Measurements from ENCODE around the gene ALX1.
A peak's percentile ranks its signal among the peaks of the same experiment; 100 is the strongest.

ALX1 gene

DNA sequence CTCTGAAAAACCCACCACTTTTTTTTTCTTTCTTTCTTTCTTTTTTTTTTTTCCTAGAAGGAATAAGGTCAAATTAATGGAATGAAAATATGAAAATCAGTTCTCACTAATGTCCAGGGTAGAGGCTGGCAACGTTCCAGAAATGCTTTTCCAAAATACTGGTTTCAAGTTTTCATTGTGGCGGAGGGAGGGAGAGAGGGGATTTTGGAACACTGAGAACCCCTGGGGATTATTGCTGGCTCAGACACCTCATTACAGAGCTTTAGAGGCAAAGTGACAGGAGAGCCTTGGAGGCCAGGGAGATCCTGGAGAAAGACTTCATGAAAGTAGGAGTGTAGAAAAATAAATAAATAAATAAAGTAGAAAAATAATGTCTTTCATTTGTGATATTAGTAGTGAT, 45.4 kb downstream of the ALX1 start:
- Histone ChIP-seq H2BK15ac (ENCODE audit: low read length) (no peak overlapping the region), H3K14ac (ENCODE audit: low read length) (no peak overlapping the region), H3K4me2 (ENCODE audit: insufficient read depth, low read length, poor library complexity, severe bottlenecking) (no peak overlapping the region), H4K8ac (ENCODE audit: low read depth, low read length) (no peak overlapping the region), H3K9me3 (replicated peaks in 1 of 2; ENCODE audit: control insufficient read depth in 2 of 2, insufficient read depth in 1 of 2, low read depth in 1 of 2, low read length in 2 of 2) (no peaks in the 10 kb centered on the region), H2AK5ac (ENCODE audit: low read depth, low read length) (no peak overlapping the region), H2AFZ (ENCODE audit: low read length) (no peak overlapping the region), H3K4ac (ENCODE audit: low read length) (no peak overlapping the region), H3K9ac (ENCODE audit: low read depth, low read length, poor library complexity) (no peak overlapping the region), H3K4me1 (ENCODE audit: control insufficient read depth in 2 of 2, insufficient read depth in 1 of 2, low read depth in 1 of 2, low read length in 2 of 2) (peaks cover 0 to 3% of the 10 kb centered on the region in 2 donors), H3K36me3 (replicated peaks in 1 of 2; ENCODE audit: control insufficient read depth in 2 of 2, insufficient read depth in 2 of 2, low read length in 2 of 2) (no peaks in the 10 kb centered on the region), H2BK5ac (ENCODE audit: low read length) (no peak overlapping the region), H3K4me3 (ENCODE audit: low read length in 2 of 2) (no peak overlapping the region), H3K23ac (ENCODE audit: low read depth, low read length, poor library complexity) (no peak overlapping the region), H3K27me3 (ENCODE audit: control insufficient read depth in 3 of 3, insufficient read depth in 3 of 3, low read depth in 1 of 3, low read length in 3 of 3) (no peaks in the 10 kb centered on the region), H2BK120ac (ENCODE audit: low read depth, low read length) (no peak overlapping the region), H2BK12ac (ENCODE audit: low read length) (no peak overlapping the region), H3K27ac (replicated peaks; ENCODE audit: low read length) (no peak overlapping the region), H3K18ac (ENCODE audit: low read length) (no peak overlapping the region), H4K91ac (ENCODE audit: low read depth, low read length, poor library complexity) (no peak overlapping the region), H3K79me1 (ENCODE audit: low read depth, low read length) (no peaks in the 10 kb centered on the region)
- WGBS, 2 donors (ENCODE audit: extremely low coverage in 2 of 2, insufficient read length in 2 of 2, insufficient replicate concordance in 1 of 2), result no CpG with 5 or more reads among the region's 2 CpGs
- DNase-seq (ENCODE audit: low spot score), result peak; percentile 36

DNA sequence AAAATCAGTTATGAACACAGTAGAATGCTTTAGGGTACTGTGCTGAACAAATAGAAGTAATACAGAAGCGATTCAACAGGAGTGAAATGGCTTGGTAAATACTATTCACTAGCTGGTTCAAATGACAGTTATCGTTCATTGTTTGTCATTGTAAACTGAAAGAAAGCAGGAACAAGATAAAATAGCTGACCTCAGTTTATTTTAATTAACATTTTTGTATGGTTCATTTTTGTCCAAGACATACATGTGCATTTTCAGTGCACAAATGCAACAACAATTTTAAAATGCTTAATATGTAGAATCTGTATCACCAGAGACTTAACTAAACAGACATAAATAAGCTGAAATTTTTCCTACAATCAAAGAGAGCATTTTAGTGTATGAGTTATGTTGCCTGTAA, 49.9 kb downstream of the ALX1 start:
- Histone ChIP-seq H3K36me3 (replicated peaks in 1 of 2; ENCODE audit: control insufficient read depth in 2 of 2, insufficient read depth in 2 of 2, low read length in 2 of 2) (no peaks in the 10 kb centered on the region), H3K23ac (ENCODE audit: low read depth, low read length, poor library complexity) (no peak overlapping the region), H2BK12ac (ENCODE audit: low read length) (no peak overlapping the region), H4K8ac (ENCODE audit: low read depth, low read length) (no peak overlapping the region), H3K4me1 (ENCODE audit: control insufficient read depth in 2 of 2, insufficient read depth in 1 of 2, low read depth in 1 of 2, low read length in 2 of 2) (peaks cover 0 to 1% of the 10 kb centered on the region in 2 donors), H4K91ac (ENCODE audit: low read depth, low read length, poor library complexity) (no peak overlapping the region), H3K14ac (ENCODE audit: low read length) (no peak overlapping the region), H3K9me3 (replicated peaks in 1 of 2; ENCODE audit: control insufficient read depth in 2 of 2, insufficient read depth in 1 of 2, low read depth in 1 of 2, low read length in 2 of 2) (no peaks in the 10 kb centered on the region), H3K4ac (ENCODE audit: low read length) (no peak overlapping the region), H3K4me2 (ENCODE audit: insufficient read depth, low read length, poor library complexity, severe bottlenecking) (no peak overlapping the region), H2AK5ac (ENCODE audit: low read depth, low read length) (no peak overlapping the region), H2BK5ac (ENCODE audit: low read length) (no peak overlapping the region), H3K27ac (replicated peaks; ENCODE audit: low read length) (no peak overlapping the region), H3K79me1 (ENCODE audit: low read depth, low read length) (no peaks in the 10 kb centered on the region), H2AFZ (ENCODE audit: low read length) (no peak overlapping the region), H3K9ac (ENCODE audit: low read depth, low read length, poor library complexity) (no peak overlapping the region), H3K4me3 (ENCODE audit: low read length in 2 of 2) (no peak overlapping the region), H3K18ac (ENCODE audit: low read length) (no peak overlapping the region), H3K27me3 (ENCODE audit: control insufficient read depth in 3 of 3, insufficient read depth in 3 of 3, low read depth in 1 of 3, low read length in 3 of 3) (no peaks in the 10 kb centered on the region), H2BK15ac (ENCODE audit: low read length) (no peak overlapping the region), H2BK120ac (ENCODE audit: low read depth, low read length) (no peak overlapping the region)
- no CpG with 5 or more reads among the region's 2 CpGs for WGBS, 2 donors (ENCODE audit: extremely low coverage in 2 of 2, insufficient read length in 2 of 2, insufficient replicate concordance in 1 of 2)
- DNase-seq (ENCODE audit: low spot score), result no peak

DNA sequence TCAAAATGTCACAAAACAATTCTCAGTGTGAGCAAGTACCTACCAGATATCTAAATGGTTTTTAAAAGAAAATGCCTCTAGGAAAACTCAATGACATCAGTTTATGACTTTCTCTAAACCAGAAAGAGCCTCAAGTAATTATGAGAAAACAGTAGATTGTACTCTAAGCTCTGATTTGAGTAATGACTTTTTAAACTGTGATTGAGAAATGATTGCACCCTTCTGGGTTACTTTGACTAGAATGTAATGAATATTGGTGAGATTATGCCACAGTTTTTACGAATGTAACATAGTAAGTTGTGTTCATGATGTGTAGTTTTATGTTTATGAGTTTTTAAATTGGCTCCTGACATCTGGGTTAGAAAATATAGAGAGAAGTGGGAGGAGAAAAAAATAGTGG, 68.8 kb downstream of the ALX1 start:
- Histone ChIP-seq H3K79me1 (ENCODE audit: low read depth, low read length) (no peaks in the 10 kb centered on the region), H3K14ac (ENCODE audit: low read length) (no peak overlapping the region), H3K4me1 (ENCODE audit: control insufficient read depth in 2 of 2, insufficient read depth in 1 of 2, low read depth in 1 of 2, low read length in 2 of 2) (no peaks in the 10 kb centered on the region), H3K27ac (replicated peaks; ENCODE audit: low read length) (no peak overlapping the region), H3K18ac (ENCODE audit: low read length) (no peak overlapping the region), H2BK12ac (ENCODE audit: low read length) (no peak overlapping the region), H2AFZ (ENCODE audit: low read length) (no peak overlapping the region), H2BK5ac (ENCODE audit: low read length) (no peak overlapping the region), H3K23ac (ENCODE audit: low read depth, low read length, poor library complexity) (no peak overlapping the region), H3K36me3 (replicated peaks in 1 of 2; ENCODE audit: control insufficient read depth in 2 of 2, insufficient read depth in 2 of 2, low read length in 2 of 2) (no peaks in the 10 kb centered on the region), H2AK5ac (ENCODE audit: low read depth, low read length) (no peak overlapping the region), H3K4me3 (ENCODE audit: low read length in 2 of 2) (no peak overlapping the region), H2BK15ac (ENCODE audit: low read length) (no peak overlapping the region), H3K27me3 (ENCODE audit: control insufficient read depth in 3 of 3, insufficient read depth in 3 of 3, low read depth in 1 of 3, low read length in 3 of 3) (no peaks in the 10 kb centered on the region), H4K91ac (ENCODE audit: low read depth, low read length, poor library complexity) (no peak overlapping the region), H4K8ac (ENCODE audit: low read depth, low read length) (no peak overlapping the region), H3K9ac (ENCODE audit: low read depth, low read length, poor library complexity) (no peak overlapping the region), H3K9me3 (replicated peaks in 1 of 2; ENCODE audit: control insufficient read depth in 2 of 2, insufficient read depth in 1 of 2, low read depth in 1 of 2, low read length in 2 of 2) (no peaks in the 10 kb centered on the region), H2BK120ac (ENCODE audit: low read depth, low read length) (no peak overlapping the region), H3K4me2 (ENCODE audit: insufficient read depth, low read length, poor library complexity, severe bottlenecking) (no peak overlapping the region), H3K4ac (ENCODE audit: low read length) (no peak overlapping the region)
- no peak for DNase-seq (ENCODE audit: low spot score)
- WGBS, 2 donors (ENCODE audit: extremely low coverage in 2 of 2, insufficient read length in 2 of 2, insufficient replicate concordance in 1 of 2), result no CpG with 5 or more reads among the region's 1 CpG

DNA sequence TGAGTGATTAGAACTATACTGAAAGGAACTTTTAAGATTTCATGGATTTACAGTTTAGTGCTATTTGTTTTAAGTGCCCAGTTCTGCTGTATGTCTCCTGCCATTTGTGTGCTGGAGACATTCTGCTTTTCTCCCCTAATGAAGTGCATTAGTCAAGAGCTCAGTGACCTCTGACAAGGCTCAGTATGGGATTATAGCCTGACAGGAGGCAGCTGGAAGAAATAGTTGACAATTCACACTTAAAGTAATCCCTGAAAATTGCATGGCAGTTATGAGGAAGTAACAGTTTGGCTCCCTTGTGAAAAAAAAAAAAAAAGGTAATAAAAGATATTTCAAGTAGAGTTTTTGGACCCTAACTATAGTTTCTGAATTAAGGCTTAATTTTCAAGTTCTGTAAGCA, 70.3 kb downstream of the ALX1 start:
- Histone ChIP-seq H4K91ac (ENCODE audit: low read depth, low read length, poor library complexity) (no peak overlapping the region), H2BK15ac (ENCODE audit: low read length) (no peak overlapping the region), H3K18ac (ENCODE audit: low read length) (no peak overlapping the region), H3K14ac (ENCODE audit: low read length) (no peak overlapping the region), H3K9ac (ENCODE audit: low read depth, low read length, poor library complexity) (no peak overlapping the region), H2BK5ac (ENCODE audit: low read length) (no peak overlapping the region), H3K4me3 (ENCODE audit: low read length in 2 of 2) (no peak overlapping the region), H3K36me3 (replicated peaks in 1 of 2; ENCODE audit: control insufficient read depth in 2 of 2, insufficient read depth in 2 of 2, low read length in 2 of 2) (no peaks in the 10 kb centered on the region), H3K9me3 (replicated peaks in 1 of 2; ENCODE audit: control insufficient read depth in 2 of 2, insufficient read depth in 1 of 2, low read depth in 1 of 2, low read length in 2 of 2) (no peaks in the 10 kb centered on the region), H2AFZ (ENCODE audit: low read length) (no peak overlapping the region), H4K8ac (ENCODE audit: low read depth, low read length) (no peak overlapping the region), H3K79me1 (ENCODE audit: low read depth, low read length) (no peaks in the 10 kb centered on the region), H3K27me3 (ENCODE audit: control insufficient read depth in 3 of 3, insufficient read depth in 3 of 3, low read depth in 1 of 3, low read length in 3 of 3) (no peaks in the 10 kb centered on the region), H2BK120ac (ENCODE audit: low read depth, low read length) (no peak overlapping the region), H2BK12ac (ENCODE audit: low read length) (no peak overlapping the region), H3K4me1 (ENCODE audit: control insufficient read depth in 2 of 2, insufficient read depth in 1 of 2, low read depth in 1 of 2, low read length in 2 of 2) (no peaks in the 10 kb centered on the region), H2AK5ac (ENCODE audit: low read depth, low read length) (no peak overlapping the region), H3K23ac (ENCODE audit: low read depth, low read length, poor library complexity) (no peak overlapping the region), H3K4me2 (ENCODE audit: insufficient read depth, low read length, poor library complexity, severe bottlenecking) (no peak overlapping the region), H3K27ac (replicated peaks; ENCODE audit: low read length) (no peak overlapping the region), H3K4ac (ENCODE audit: low read length) (no peak overlapping the region)
- DNase-seq (ENCODE audit: low spot score), result peak; percentile 42

Data from neuronal stem cell (in vitro differentiated cells).